ENCODE data around the gene GRID1.

GRCh38 chr10:85665078-85665477 lies 701.5 kb downstream of the GRID1 start:
- TF ChIP-seq POLR2A (IDR thresholded peaks at IDR 0.05; ENCODE audit: low read length) (no peak), GATA1 (IDR thresholded peaks at IDR 0.05; ENCODE audit: low read depth, low read length) (no peak)

Measured in erythroblast (primary cell).